HepG2 (cell line): Measurements from ENCODE around the gene NDRG3. TPM values are rescaled to one million over a fixed set of nuclear protein-coding genes. Genes with fewer than 3 reads are reported as not detected.

Source experiments
- ATF1 ChIP-seq: IDR thresholded peaks from 2 replicates; pipeline ENCODE4 v1.6.1; 2016; ENCODE audit warnings: mild to moderate bottlenecking, control low read depth
- EHMT2 ChIP-seq: fragments of 200-600 bp; sonication (generic); IDR thresholded peaks from 2 replicates; pipeline ENCODE4 v1.7.0; 2017; ENCODE audit warnings: antibody characterized with exemption, low read depth, low read length, borderline replicate concordance
- GABPB1 ChIP-seq: IDR thresholded peaks from 2 replicates; pipeline ENCODE4 v1.6.1; 2016; ENCODE audit warnings: mild to moderate bottlenecking, missing genetic modification reagents, moderate library complexity, missing compliant biosample characterization
- GMEB1 ChIP-seq: sonication (generic); formaldehyde crosslinking; IDR thresholded peaks from 2 replicates; pipeline ENCODE4 v1.5.1; 2020; ENCODE audit warnings: missing genetic modification reagents, mild to moderate bottlenecking, borderline replicate concordance
- NFE2L2 ChIP-seq: fragments of 150-350 bp; IDR thresholded peaks from 2 replicates; pipeline ENCODE4 v1.6.1; 2014; ENCODE audit warnings: low read length
- PHB2 ChIP-seq: fragments of 450-650 bp; IDR thresholded peaks from 2 replicates; pipeline ENCODE4 v1.6.1; 2018; ENCODE audit not compliant: partially characterized antibody
- POLR2A ChIP-seq, 2 experiments: IDR thresholded peaks; 2 replicates each; pipeline ENCODE4 v1.6.1; 2011; ENCODE audit warnings: low read depth in 2 of 2, low read length in 2 of 2, mild to moderate bottlenecking in 1 of 2, moderate library complexity in 1 of 2; ENCODE audit not compliant: insufficient read depth in 1 of 2
- SMYD3 ChIP-seq: sonication (generic); formaldehyde crosslinking; IDR thresholded peaks from 2 replicates; pipeline ENCODE4 v1.8.1; 2023; ENCODE audit warnings: mild to moderate bottlenecking, missing genetic modification reagents
- ZBTB26 ChIP-seq: IDR thresholded peaks from 2 replicates; pipeline ENCODE4 v1.6.1; 2016; ENCODE audit warnings: missing compliant biosample characterization, missing genetic modification reagents, borderline replicate concordance
- ZHX2 ChIP-seq, 2 experiments: sonication (generic) in 1 of 2; formaldehyde crosslinking in 1 of 2; IDR thresholded peaks; 2 replicates each; pipeline versions ENCODE4 v1.6.1 to v1.9.0; 2014 to 2022; ENCODE audit warnings: antibody characterized with exemption in 1 of 2, borderline replicate concordance in 1 of 2, inconsistent platforms in 1 of 2, low read depth in 1 of 2, missing genetic modification reagents in 1 of 2
- ZKSCAN1 ChIP-seq: fragments of 150-350 bp; IDR thresholded peaks from 2 replicates; pipeline ENCODE4 v1.6.1; 2014; ENCODE audit warnings: low read length
- ZMYM4 ChIP-seq: sonication (generic); formaldehyde crosslinking; IDR thresholded peaks from 2 replicates; pipeline ENCODE4 v1.8.1; 2023; ENCODE audit warnings: mild to moderate bottlenecking, missing genetic modification reagents
- ZNF18 ChIP-seq: sonication (generic); formaldehyde crosslinking; IDR thresholded peaks from 2 replicates; pipeline ENCODE4 v1.8.0; 2022; ENCODE audit warnings: mild to moderate bottlenecking, missing genetic modification reagents; ENCODE audit not compliant: insufficient replicate concordance
- ZNF558 ChIP-seq: sonication (generic); formaldehyde crosslinking; IDR thresholded peaks from 2 replicates; pipeline ENCODE4 v1.9.0; 2022; ENCODE audit warnings: mild to moderate bottlenecking, missing genetic modification reagents, borderline replicate concordance
- ZNF710 ChIP-seq: sonication (generic); formaldehyde crosslinking; IDR thresholded peaks from 2 replicates; pipeline ENCODE4 v1.5.0; 2020; ENCODE audit warnings: mild to moderate bottlenecking, missing genetic modification reagents, borderline replicate concordance
- ZNF816 ChIP-seq: sonication (generic); formaldehyde crosslinking; IDR thresholded peaks from 2 replicates; pipeline ENCODE4 v1.8.0; 2022; ENCODE audit warnings: missing genetic modification reagents, mild to moderate bottlenecking, borderline replicate concordance
- ZNF850 ChIP-seq: sonication (generic); formaldehyde crosslinking; conservative IDR thresholded peaks from 2 replicates; pipeline ENCODE4 v1.9.0; 2021; ENCODE audit warnings: mild to moderate bottlenecking, missing genetic modification reagents
- polyA plus RNA-seq, 8 experiments: library from polyadenylated mRNA; depleted of rRNA in 3 of 8; stranded (reverse) in 7 of 8; unstranded in 1 of 8; fragments of >200 nt; fragmentation: Illumina TruSeq in 4 of 8; extraction: Trizol in 4 of 8; gene quantifications; 2 replicates each; pipeline versions ENCODE4 v1.2.1 to v1.2.3, GENCODE V29; 2011 to 2016; ENCODE audit warnings: low read depth in 4 of 8, missing spikeins in 1 of 8, mixed read lengths in 1 of 8; ENCODE audit not compliant: insufficient read depth in 1 of 8
- total RNA-seq, 5 experiments: library from RNA; depleted of rRNA; stranded (reverse); fragments of >200 nt; fragmentation: Illumina TruSeq; extraction: Trizol; gene quantifications; 2 replicates each; pipeline ENCODE4 v1.2.3, GENCODE V29; 2016; ENCODE audit warnings: low read depth in 1 of 5

The NDRG3 gene
- total and polyA plus RNA-seq, 2 of the 13 experiments (the other 11 are each of a cell fraction or from before 2014, with no cell fraction given): 36.0 to 40.5 TPM

GRCh38 chr20:36754656-36755222 is 8.8 kb upstream of the NDRG3 start (continued):
- TF ChIP-seq ZHX2 (IDR thresholded peaks at IDR 0.05; ENCODE audit: low read depth) (no peak), ZHX2 (CRISPR knock-in tag; IDR thresholded peaks at IDR 0.05; ENCODE audit: borderline replicate concordance) (no peak), NFE2L2 (no peak), ZNF18 (CRISPR knock-in tag) (no peak), ZNF558 (CRISPR knock-in tag) (no peak), EHMT2 (no peak), ZMYM4 (CRISPR knock-in tag) (0 out of 2 replicates have a peak, but pooled peaks have one; percentile 38), GABPB1 (CRISPR knock-in tag) (no peak), SMYD3 (CRISPR knock-in tag) (no peak), PHB2 (no peak), POLR2A (IDR thresholded peaks at IDR 0.05; ENCODE audit: insufficient read depth in 1 of 2, low read depth in 2 of 2, low read length in 2 of 2) (no peak), ZNF850 (no peak), ZBTB26 (CRISPR knock-in tag) (no peak), GMEB1 (CRISPR knock-in tag) (no peak), ZNF710 (no peak), ZNF816 (CRISPR knock-in tag) (no peak), ZKSCAN1 (no peak), ATF1 (CRISPR knock-in tag) (no peak)
